ENCODE data around the gene TEKT1. TPM values are rescaled to one million over a fixed set of nuclear protein-coding genes. Genes with fewer than 3 reads are reported as not detected.
A peak's percentile ranks its signal among the peaks of the same experiment; 100 is the strongest.
"Not testable (repeated sequence)": the region's sequence is repeated elsewhere in the genome, so short reads cannot be mapped to it uniquely, and the experiment has no call there.

Gene TEKT1
- not detected in 2 replicates for total RNA-seq

GRCh38 chr17:6831661-6832263 is at the start of gene TEKT1:
TEKT1 (minus strand) TSS chr17:6831729; CDS start chr17:6830376, 1,353 bp downstream.
- peak; percentile 19 for DNase-seq (ENCODE audit: low read depth, low spot score)

DNA sequence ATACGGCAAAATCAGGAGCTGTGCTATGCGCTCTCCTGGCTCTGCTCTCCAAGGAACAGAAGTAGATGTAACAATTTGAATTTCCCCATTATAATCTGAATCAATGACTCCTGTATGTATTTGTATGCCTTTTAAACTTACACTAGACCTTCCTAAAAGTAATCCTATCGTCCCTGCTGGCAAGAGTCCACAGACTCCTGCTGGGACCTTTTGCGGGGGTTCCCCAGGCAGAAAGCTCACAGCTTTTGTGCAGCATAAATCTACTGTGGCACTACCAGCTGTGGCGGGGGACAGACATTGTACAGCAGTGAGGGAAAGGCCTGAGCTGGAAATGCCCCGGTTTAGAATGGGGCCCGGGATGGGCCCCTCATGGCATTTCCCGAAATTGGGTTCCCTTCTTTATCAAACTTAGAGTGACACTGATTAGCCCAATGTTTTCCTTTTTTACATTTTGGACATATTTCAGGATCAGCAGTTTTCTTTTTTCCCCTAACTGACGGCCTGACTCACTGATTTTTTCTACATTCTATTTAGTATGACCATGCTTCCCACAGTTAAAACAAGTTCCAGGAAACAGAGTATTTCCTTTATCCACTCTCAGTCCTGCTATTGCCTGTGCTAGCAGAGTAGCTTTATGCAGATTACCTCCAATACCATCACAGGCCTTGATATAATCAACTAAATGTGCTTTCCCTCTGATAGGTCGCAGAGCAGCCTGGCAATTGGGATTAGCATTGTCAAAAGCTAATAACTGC is 47.9 kb upstream of the TEKT1 start:
- not testable (repeated sequence) for DNase-seq (ENCODE audit: low read depth, low spot score)

DNA sequence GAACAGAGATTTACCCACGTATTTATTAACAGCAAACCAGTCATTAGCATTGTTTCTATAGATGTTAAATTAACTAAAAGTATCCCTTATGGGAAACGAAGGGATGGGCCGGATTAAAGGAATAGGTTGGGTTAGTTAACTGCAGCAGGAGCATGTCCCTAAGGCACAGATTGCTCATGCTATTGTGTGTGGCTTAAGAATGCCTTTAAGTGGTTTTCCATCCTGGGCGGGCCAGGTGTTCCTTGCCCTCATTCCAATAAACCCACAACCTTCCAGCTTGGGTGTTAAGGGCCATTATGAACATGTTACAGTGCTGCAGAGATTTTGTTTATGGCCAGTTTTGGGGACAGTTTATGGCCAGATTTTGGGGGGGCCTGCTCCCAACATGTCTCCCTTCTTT is 43.7 kb upstream of the TEKT1 start:
- DNase-seq (ENCODE audit: low read depth, low spot score): not testable (repeated sequence)

- no peak for DNase-seq (ENCODE audit: low read depth, low spot score)
These were observed 41.4 kb upstream of the TEKT1 start for GRCh38 chr17:6872936-6873335.

DNA sequence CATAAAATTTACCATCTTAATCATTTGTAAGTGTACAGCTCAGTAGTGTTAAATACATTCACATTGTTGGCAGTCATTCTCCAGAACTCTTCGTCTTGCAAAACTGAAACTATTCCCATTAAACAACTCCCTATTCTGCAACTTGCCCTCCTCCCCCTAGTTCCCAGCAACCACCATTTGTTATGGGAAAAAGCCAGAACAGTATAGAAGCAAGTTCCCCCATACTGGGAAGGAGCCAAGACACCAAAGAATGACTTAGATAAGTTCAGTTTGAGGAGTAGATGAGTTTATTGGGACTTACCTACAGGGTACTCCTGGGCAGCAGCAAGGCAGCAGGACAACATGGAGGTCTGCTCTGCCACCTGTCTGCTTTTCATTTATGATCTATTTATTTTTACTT is 39.3 kb upstream of the TEKT1 start:
- DNase-seq (ENCODE audit: low read depth, low spot score): no peak

DNA sequence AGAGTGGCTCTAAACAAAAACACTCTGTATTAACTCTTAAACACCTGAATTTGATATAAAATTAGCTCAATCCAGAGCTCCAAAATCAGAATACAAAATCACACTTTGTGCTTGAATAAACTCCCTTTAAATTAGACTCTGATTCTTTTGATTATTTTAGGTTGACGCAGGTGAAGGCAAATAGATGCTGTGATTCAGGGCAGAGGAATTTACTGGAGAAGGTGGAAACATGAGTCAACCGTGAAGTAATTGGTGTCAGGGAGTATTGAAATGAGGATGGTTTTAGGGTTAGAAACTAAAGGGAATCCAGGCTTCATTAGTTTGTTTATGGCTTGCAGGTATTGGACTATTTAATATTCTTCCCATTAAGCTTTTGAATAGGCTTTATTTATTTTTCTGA is 37.1 kb upstream of the TEKT1 start:
- DNase-seq (ENCODE audit: low read depth, low spot score): no peak

GRCh38 chr17:6867849-6868248 is 36.3 kb upstream of the TEKT1 start:
- DNase-seq (ENCODE audit: low read depth, low spot score): no peak

- DNase-seq (ENCODE audit: low read depth, low spot score): no peak
These were observed 31.3 kb upstream of the TEKT1 start for GRCh38 chr17:6862825-6863224.

- no peak for DNase-seq (ENCODE audit: low read depth, low spot score)
These were observed 30.6 kb upstream of the TEKT1 start for GRCh38 chr17:6862122-6862521.

DNA sequence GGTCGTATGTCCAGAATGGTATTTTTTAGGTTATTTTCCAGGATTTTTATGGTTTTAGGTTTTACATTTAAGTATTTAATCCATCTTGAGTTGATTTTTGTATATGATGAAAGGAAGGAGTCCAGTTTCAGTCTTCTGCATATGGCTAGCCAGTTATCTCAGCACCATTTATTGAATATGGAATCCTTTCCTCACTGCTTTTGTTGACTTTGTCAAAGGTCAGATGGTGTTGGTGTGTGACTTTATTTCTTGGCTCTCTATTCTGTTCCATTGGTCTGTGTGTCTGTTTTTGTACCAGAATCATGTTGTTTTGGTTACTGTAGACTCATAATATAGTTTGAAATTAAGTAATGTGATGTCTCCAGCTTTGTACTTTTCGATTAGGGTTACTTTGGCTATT is 26.4 kb upstream of the TEKT1 start:
- no peak for DNase-seq (ENCODE audit: low read depth, low spot score)

GRCh38 chr17:6857336-6857735 is 25.8 kb upstream of the TEKT1 start:
- DNase-seq (ENCODE audit: low read depth, low spot score): no peak

- no peak for DNase-seq (ENCODE audit: low read depth, low spot score)
These were observed 24.5 kb upstream of the TEKT1 start for GRCh38 chr17:6856051-6856450.

- DNase-seq (ENCODE audit: low read depth, low spot score): no peak
These were observed 22.4 kb upstream of the TEKT1 start for GRCh38 chr17:6853764-6854442.

- DNase-seq (ENCODE audit: low read depth, low spot score): not testable (repeated sequence)
These were observed 17.1 kb upstream of the TEKT1 start for GRCh38 chr17:6848545-6849179.

- not testable (repeated sequence) for DNase-seq (ENCODE audit: low read depth, low spot score)
These were observed 14.6 kb upstream of the TEKT1 start for GRCh38 chr17:6846138-6846537.

DNA sequence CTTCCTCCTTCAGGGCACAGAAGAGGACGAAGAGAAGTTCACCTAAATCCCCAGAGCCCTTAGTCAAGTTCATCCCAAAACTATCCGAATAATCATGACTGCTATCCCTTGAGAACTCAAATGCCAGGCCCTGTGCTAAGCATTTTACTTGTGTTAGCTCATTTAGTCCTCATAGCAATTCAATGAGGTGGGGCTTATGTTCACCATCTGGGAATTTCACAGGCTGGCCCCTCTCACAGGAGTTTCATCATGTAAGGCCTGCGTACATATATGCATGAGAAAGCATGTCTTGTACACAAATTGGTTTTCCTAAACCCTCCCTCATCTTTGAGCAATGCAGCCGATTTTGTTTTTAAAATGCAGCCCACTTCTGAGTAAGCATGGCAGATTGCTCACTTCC is 12.9 kb upstream of the TEKT1 start:
- DNase-seq (ENCODE audit: low read depth, low spot score): not testable (repeated sequence)

- no peak for DNase-seq (ENCODE audit: low read depth, low spot score)
These were observed 11.8 kb upstream of the TEKT1 start for GRCh38 chr17:6843241-6843880.

GRCh38 chr17:6841769-6842168 is 10.2 kb upstream of the TEKT1 start:
- DNase-seq (ENCODE audit: low read depth, low spot score): not testable (repeated sequence)

GRCh38 chr17:6830383-6830986 is 1.0 kb downstream of the TEKT1 start:
- DNase-seq (ENCODE audit: low read depth, low spot score): no peak

GRCh38 chr17:6823011-6823442 is 8.5 kb downstream of the TEKT1 start:
- DNase-seq (ENCODE audit: low read depth, low spot score): peak; percentile 26

DNA sequence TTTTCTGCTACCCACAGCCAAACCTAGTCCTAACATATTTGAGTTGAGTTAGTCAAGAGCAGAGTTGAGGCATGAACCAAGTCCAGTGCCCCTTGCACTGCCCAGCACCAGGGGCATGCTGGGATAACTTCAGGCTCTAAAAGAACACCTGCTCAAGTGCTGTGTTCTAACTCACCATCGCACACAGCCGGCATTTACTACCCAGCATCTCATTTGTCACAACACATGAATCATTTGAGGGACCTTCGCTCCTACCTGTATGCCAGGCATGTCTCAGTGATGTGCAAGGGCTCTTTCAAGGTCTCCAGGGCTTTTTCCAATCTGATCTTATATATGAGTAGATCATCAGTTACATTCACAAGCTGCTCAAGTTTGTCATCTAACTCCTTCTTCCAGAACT is 12.6 kb downstream of the TEKT1 start:
- DNase-seq (ENCODE audit: low read depth, low spot score): no peak

Measured in pulmonary artery endothelial cell (primary cell).